Endothelial cell of umbilical vein (primary cell): ENCODE results near the gene DGCR8. TPM values are rescaled to one million over a fixed set of nuclear protein-coding genes. Genes with fewer than 3 reads are reported as not detected.

Source experiments
- BruUV-seq: library from RNA; stranded (reverse); fragments of 400-500 nt; replicated peaks from 2 replicates; lab custom pipeline; 2021; lab: Mats Ljungman, UMichigan
- CTCF ChIA-PET: fragments of 300-600, 350-600 bp; sonication (Branson Sonifier 250); formaldehyde crosslinking; loops from one replicate; lab custom pipeline; 2021; ENCODE audit warnings: antibody characterized with exemption, inconsistent platforms; lab: Charles Lee
- POLR2A ChIA-PET: fragments of 300-600, 350-600 bp; sonication (Branson Sonifier 250); formaldehyde crosslinking; loops from one replicate; lab custom pipeline; 2021; ENCODE audit warnings: antibody characterized with exemption, inconsistent platforms; lab: Charles Lee
- DNase-seq: peaks from one replicate; pipeline ENCODE4 v3.0.0-alpha.2; 2011; ENCODE audit warnings: low read depth, low spot score
- FAIRE-seq: peaks from 2 replicates; lab custom pipeline; 2011; peaks lifted over from hg19 to GRCh38; lab: Jason Lieb, UNC
- H2AFZ ChIP-seq: 2 replicates; pipeline ENCODE4 v1.6.0; 2012; ENCODE audit warnings: low read depth, low read length, control low read depth, inconsistent platforms
- H3K27ac ChIP-seq: 2 replicates; pipeline ENCODE4 v1.5.1; 2011; ENCODE audit warnings: low read depth, mild to moderate bottlenecking, control low read depth, low read length, moderate library complexity; ENCODE audit not compliant: insufficient read depth
- H3K27me3 ChIP-seq, 2 experiments: 2 replicates each; pipeline versions ENCODE4 v1.6.0 to v1.6.1; 2011; ENCODE audit warnings: low read length in 2 of 2, mixed read lengths in 1 of 2; ENCODE audit not compliant: control insufficient read depth in 2 of 2, insufficient read depth in 2 of 2
- H3K36me3 ChIP-seq, 2 experiments: 2 replicates in 1 of 2; 3 replicates in 1 of 2; pipeline ENCODE4 v1.5.1; 2011; ENCODE audit warnings: low read length in 2 of 2, mild to moderate bottlenecking in 1 of 2, moderate library complexity in 1 of 2; ENCODE audit not compliant: control insufficient read depth in 2 of 2, insufficient read depth in 2 of 2; ENCODE audit errors: extremely low read depth in 1 of 2
- H3K4me1 ChIP-seq: 3 replicates; pipeline ENCODE4 v1.5.1; 2011; ENCODE audit warnings: mild to moderate bottlenecking, low read length; ENCODE audit not compliant: control insufficient read depth, insufficient read depth; ENCODE audit errors: extremely low read depth
- H3K4me2 ChIP-seq: 2 replicates; pipeline ENCODE4 v1.6.1; 2011; ENCODE audit warnings: low read length, control low read depth, mixed read lengths; ENCODE audit not compliant: insufficient read depth
- H3K4me3 ChIP-seq, 3 experiments: fragments of 200-600 bp in 1 of 3; sonication (generic), shearing (Covaris generic) in 1 of 3; replicated peaks in 1 of 3; 2 replicates each; pipeline ENCODE4 v1.5.1; 2011 to 2016; ENCODE audit warnings: control low read depth in 3 of 3, low read length in 3 of 3, mild to moderate bottlenecking in 2 of 3, inconsistent platforms in 1 of 3, low read depth in 1 of 3, moderate library complexity in 1 of 3; ENCODE audit not compliant: insufficient read depth in 1 of 3
- H3K79me2 ChIP-seq: 2 replicates; pipeline ENCODE4 v1.6.0; 2012; ENCODE audit warnings: low read length, inconsistent platforms; ENCODE audit not compliant: control insufficient read depth, insufficient read depth
- H3K9ac ChIP-seq: replicated peaks from 2 replicates; pipeline ENCODE3; 2011; ENCODE audit warnings: low read length, control low read depth; ENCODE audit not compliant: insufficient read depth; ENCODE audit errors: extremely low read depth
- H3K9me1 ChIP-seq: replicated peaks from 3 replicates; pipeline ENCODE4 v1.6.0; 2011; ENCODE audit warnings: mild to moderate bottlenecking, low read length; ENCODE audit not compliant: control insufficient read depth, insufficient read depth; ENCODE audit errors: extremely low read depth
- H3K9me3 ChIP-seq: replicated peaks from 2 replicates; pipeline ENCODE4 v1.5.1; 2012; ENCODE audit warnings: low read length, inconsistent platforms; ENCODE audit not compliant: control insufficient read depth, insufficient read depth
- H4K20me1 ChIP-seq: replicated peaks from 2 replicates; pipeline ENCODE3; 2011; ENCODE audit warnings: mild to moderate bottlenecking, low read length; ENCODE audit not compliant: control insufficient read depth, insufficient read depth; ENCODE audit errors: extremely low read depth
- CTCF ChIP-seq, 2 donors: IDR thresholded peaks; 1 replicate in 1 of 2; 2 replicates in 1 of 2; pipeline ENCODE4 v1.5.1; 2011; ENCODE audit warnings: low read length in 2 of 2, mild to moderate bottlenecking in 2 of 2, moderate library complexity in 2 of 2, control low read depth in 1 of 2, inconsistent platforms in 1 of 2, low read depth in 1 of 2; ENCODE audit not compliant: insufficient read depth in 1 of 2; ENCODE audit errors: extremely low read depth in 1 of 2
- EZH2 ChIP-seq: IDR thresholded peaks from 2 replicates; pipeline ENCODE4 v1.6.1; 2012; ENCODE audit warnings: borderline replicate concordance, low read depth, mild to moderate bottlenecking, moderate library complexity, low read length, inconsistent platforms; ENCODE audit not compliant: severe bottlenecking
- FOS ChIP-seq: IDR thresholded peaks from 2 replicates; pipeline ENCODE4 v1.6.1; 2011; ENCODE audit warnings: mild to moderate bottlenecking, low read length, moderate library complexity, borderline replicate concordance; ENCODE audit not compliant: insufficient read depth
- GATA2 ChIP-seq: IDR thresholded peaks from 2 replicates; pipeline ENCODE4 v1.7.0; 2011; ENCODE audit warnings: low read depth, mild to moderate bottlenecking, moderate library complexity, mixed read lengths, low read length; ENCODE audit not compliant: insufficient read length, insufficient read depth
- JUN ChIP-seq: IDR thresholded peaks from 2 replicates; pipeline ENCODE4 v1.6.1; 2011; ENCODE audit warnings: borderline replicate concordance, low read depth; ENCODE audit not compliant: insufficient read length, insufficient read depth
- MAX ChIP-seq: IDR thresholded peaks from 2 replicates; pipeline ENCODE4 v1.6.1; 2011; ENCODE audit not compliant: insufficient read depth, insufficient read length
- MYC ChIP-seq: IDR thresholded peaks from one replicate; pipeline ENCODE4 v1.6.1; 2011; ENCODE audit warnings: mild to moderate bottlenecking, low read depth, low read length
- POLR2A ChIP-seq: IDR thresholded peaks from 2 replicates; pipeline ENCODE4 v1.6.1; 2012; ENCODE audit warnings: low read depth, mild to moderate bottlenecking, control low read depth, low read length
- POLR2AphosphoS5 ChIP-seq: IDR thresholded peaks from 2 replicates; pipeline ENCODE4 v1.6.1; 2012; ENCODE audit warnings: low read depth, mild to moderate bottlenecking, control low read depth, low read length, moderate library complexity; ENCODE audit not compliant: insufficient read depth
- dilution Hi-C: fragments of 300-500 bp; cut with MboI; formaldehyde crosslinking; loops from one replicate; pipeline ENCODE4 v1.15.0; 2019; ENCODE audit warnings: low sequenced_read_pairs; ENCODE audit not compliant: extremely low pct_ligation_motif_present
- intact Hi-C: fragments of 100-400 bp; cut with micrococcal nuclease; formaldehyde crosslinking; loops from one replicate; pipeline ENCODE4 v1.10.0; 2022
- polyA plus RNA-seq, 4 experiments: library from polyadenylated mRNA; depleted of rRNA in 3 of 4; stranded (reverse) in 3 of 4; unstranded in 1 of 4; fragments of >200 nt; gene quantifications; 2 replicates each; pipeline versions ENCODE4 v1.2.1 to v1.2.3, GENCODE V29; 2011 to 2012; ENCODE audit warnings: missing spikeins in 1 of 4
- total RNA-seq: library from RNA; stranded (reverse); gene quantifications from 2 replicates; pipeline ENCODE4 v1.2.3, GENCODE V29; 2021

DGCR8 gene
- total and polyA plus RNA-seq, 2 donors (not counting 3 experiments of a cell fraction or from before 2014, with no cell fraction given): 32.7 to 64.2 TPM

- H3K4me2 ChIP-seq: no peak overlapping the region
- H3K79me2 ChIP-seq: no peaks in the 10 kb centered on the region
- H2AFZ ChIP-seq: no peak overlapping the region
- H4K20me1 ChIP-seq: no peaks in the 10 kb centered on the region
- no peaks in the 10 kb centered on the region for H3K9me3 ChIP-seq
- no peak overlapping the region for H3K4me3 ChIP-seq
- no peak for DNase-seq
- H3K27ac ChIP-seq: no peak overlapping the region
- TF ChIP-seq MAX (no peak), CTCF (IDR thresholded peaks at IDR 0.05; ENCODE audit: extremely low read depth in 1 of 2, insufficient read depth in 1 of 2, low read depth in 1 of 2, low read length in 2 of 2) (no peak), GATA2 (no peak), JUN (no peak), FOS (no peak), EZH2 (no peak), POLR2A (no peak), POLR2AphosphoS5 (no peak), MYC (no peak)
- FAIRE-seq: no peak
- dilution Hi-C loops: no loop called here
- CTCF ChIA-PET: no interaction called here
- no peaks in the 10 kb centered on the region for H3K9me1 ChIP-seq
- H3K9ac ChIP-seq: no peak overlapping the region
- intact Hi-C loops: no loop called here
- H3K4me1 ChIP-seq: peaks cover 12% of the 10 kb centered on the region
- peaks cover 2 to 15% of the 10 kb centered on the region in 2 experiments for H3K36me3 ChIP-seq
- no peaks in the 10 kb centered on the region for H3K27me3 ChIP-seq
- POLR2A ChIA-PET: no interaction called here
- BruUV-seq: no TSS peak
Measured at GRCh38 chr22:20064140-20064480, 15.9 kb upstream of the DGCR8 start.
